Measurements from ENCODE around the gene MPP3.

MPP3 gene

DNA sequence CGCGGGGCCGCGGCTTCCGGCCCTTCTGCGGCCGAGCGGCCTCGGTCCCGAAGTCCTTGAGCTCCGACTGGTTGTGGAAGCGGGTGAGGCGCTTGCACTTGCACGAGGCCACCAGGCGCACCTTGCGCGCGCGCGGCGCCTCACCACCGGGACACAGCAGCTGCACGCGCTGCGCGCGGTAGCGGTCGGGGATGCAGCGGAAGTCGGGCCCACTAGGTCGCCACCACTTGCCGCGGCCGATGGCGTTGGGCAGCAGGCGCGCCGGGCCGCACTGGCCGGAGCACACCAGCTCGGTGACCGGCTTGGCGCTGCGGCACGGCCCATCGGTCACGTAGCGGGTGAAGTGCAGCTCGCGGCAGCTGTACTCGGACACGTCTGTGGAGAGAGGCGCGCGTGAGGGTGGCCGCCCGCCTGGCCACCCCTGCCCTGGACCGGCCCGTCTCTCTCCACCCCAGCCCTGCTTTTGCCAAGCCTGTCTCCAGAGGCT lies 77.5 kb downstream of the MPP3 start:
- peaks cover 22% of the 10 kb centered on the region for H3K4me1 ChIP-seq (ENCODE audit: insufficient read depth, low read length)

GRCh38 chr17:43754947-43755346 lies 78.0 kb downstream of the MPP3 start:
- peaks cover 23% of the 10 kb centered on the region for H3K4me1 ChIP-seq (ENCODE audit: insufficient read depth, low read length)
- H3K36me3 ChIP-seq (ENCODE audit: insufficient read depth, low read length), result no peaks in the 10 kb centered on the region
- peak overlapping the region; percentile 36; the same call in 1 of the 2 replicates for H3K9ac ChIP-seq (ENCODE audit: low read depth, low read length)
- H3K9me3 ChIP-seq (ENCODE audit: control insufficient read depth, insufficient read depth, low read length), result no peaks in the 10 kb centered on the region

More for the DNA sequence above, 77.5 kb downstream of the MPP3 start:
- Histone ChIP-seq H3K9ac (ENCODE audit: low read depth, low read length) (peak overlapping the region; percentile 36; the same call in 1 of the 2 replicates), H3K36me3 (ENCODE audit: insufficient read depth, low read length) (no peaks in the 10 kb centered on the region), H3K9me3 (ENCODE audit: control insufficient read depth, insufficient read depth, low read length) (no peaks in the 10 kb centered on the region)

DNA sequence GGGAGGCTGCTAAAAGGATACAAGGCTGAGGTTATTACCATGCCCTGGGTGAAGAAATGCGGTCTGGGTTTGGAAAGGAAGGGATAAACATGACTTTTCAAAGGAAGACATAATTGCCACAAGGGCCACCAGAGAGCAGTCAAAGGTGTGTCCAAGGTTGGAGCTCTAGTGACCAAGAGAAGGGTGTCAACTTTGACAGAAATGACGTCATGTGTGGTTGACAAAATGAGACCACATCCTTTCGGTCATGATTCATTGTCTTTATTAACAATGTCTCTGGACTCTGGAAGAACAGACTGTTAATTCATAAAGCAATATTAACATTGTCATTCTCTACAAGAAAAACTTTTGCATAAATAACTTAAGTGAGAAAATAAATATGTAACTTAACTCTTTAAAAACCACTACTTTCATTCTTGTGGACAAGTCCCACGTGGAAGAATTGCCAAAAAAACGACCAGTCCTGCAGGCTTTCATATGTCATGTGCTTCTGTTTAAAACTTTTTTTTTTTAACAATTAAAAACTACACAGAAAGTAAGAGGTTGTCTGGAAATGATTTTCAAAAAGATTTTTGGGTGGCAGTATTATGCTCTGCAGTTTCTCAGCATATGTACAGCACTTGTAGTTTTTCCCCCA lies 79.3 kb downstream of the MPP3 start:
- no peaks in the 10 kb centered on the region for H3K9me3 ChIP-seq (ENCODE audit: control insufficient read depth, insufficient read depth, low read length)
- no peaks in the 10 kb centered on the region for H3K36me3 ChIP-seq (ENCODE audit: insufficient read depth, low read length)
- no peak overlapping the region for H3K9ac ChIP-seq (ENCODE audit: low read depth, low read length)
- H3K4me1 ChIP-seq (ENCODE audit: insufficient read depth, low read length), result peaks cover 10% of the 10 kb centered on the region

Data from ES-I3 (cell line).